Esophagus squamous epithelium (tissue), 4 donors: ENCODE data around the gene DGKD.

Source experiments
- CTCF ChIP-seq, 6 experiments: fragments of 450-650 bp in 4 of 6; fragments of 200-600 bp in 2 of 6; sonication (generic) in 2 of 6; IDR thresholded peaks; one replicate each; pipeline ENCODE4 v1.5.1; 2016 to 2019; ENCODE audit warnings: antibody characterized with exemption in 6 of 6, mild to moderate bottlenecking in 4 of 6, moderate library complexity in 4 of 6
- POLR2A ChIP-seq, 4 donors: fragments of 450-650 bp; IDR thresholded peaks; one replicate each; pipeline ENCODE4 v1.6.1; 2017; ENCODE audit warnings: antibody characterized with exemption in 4 of 4, mild to moderate bottlenecking in 4 of 4, moderate library complexity in 3 of 4

- TF ChIP-seq CTCF (IDR thresholded peaks at IDR 0.05) (no peak), POLR2A (IDR thresholded peaks at IDR 0.05) (no peak)
These were observed 97.7 kb downstream of the DGKD start for GRCh38 chr2:233451950-233452349.
